Tibial nerve (tissue), 3 donors: ENCODE results near the gene WDR27.

Experiments used
- POLR2A ChIP-seq, 2 donors: fragments of 450-650 bp; IDR thresholded peaks; one replicate each; pipeline ENCODE4 v1.6.1; 2017; ENCODE audit warnings: antibody characterized with exemption in 2 of 2, mild to moderate bottlenecking in 2 of 2, moderate library complexity in 2 of 2
- TF ChIP-seq, protein P1 (sequence below), 5 experiments: fragments of 200-600 bp in 3 of 5; fragments of 450-650 bp in 2 of 5; sonication (generic) in 3 of 5; IDR thresholded peaks; one replicate each; pipeline ENCODE4 v1.5.1; 2016 to 2019; ENCODE audit warnings: antibody characterized with exemption in 5 of 5, mild to moderate bottlenecking in 3 of 5, moderate library complexity in 2 of 5

DNA sequence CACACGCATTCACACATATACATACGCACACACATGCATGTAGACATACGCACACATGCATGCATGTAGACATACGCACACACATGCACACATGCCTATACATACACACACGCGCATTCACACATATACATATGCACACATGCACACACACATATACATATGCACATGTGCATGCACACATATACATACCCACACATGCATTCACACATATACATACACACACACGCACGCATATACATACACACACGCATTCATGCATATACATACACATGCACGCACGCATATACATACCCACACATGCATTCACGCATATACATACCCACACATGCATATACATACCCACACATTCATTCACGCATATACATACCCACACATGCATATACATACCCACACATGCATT is 80.5 kb downstream of the WDR27 start:
- TF ChIP-seq, protein P1, sequence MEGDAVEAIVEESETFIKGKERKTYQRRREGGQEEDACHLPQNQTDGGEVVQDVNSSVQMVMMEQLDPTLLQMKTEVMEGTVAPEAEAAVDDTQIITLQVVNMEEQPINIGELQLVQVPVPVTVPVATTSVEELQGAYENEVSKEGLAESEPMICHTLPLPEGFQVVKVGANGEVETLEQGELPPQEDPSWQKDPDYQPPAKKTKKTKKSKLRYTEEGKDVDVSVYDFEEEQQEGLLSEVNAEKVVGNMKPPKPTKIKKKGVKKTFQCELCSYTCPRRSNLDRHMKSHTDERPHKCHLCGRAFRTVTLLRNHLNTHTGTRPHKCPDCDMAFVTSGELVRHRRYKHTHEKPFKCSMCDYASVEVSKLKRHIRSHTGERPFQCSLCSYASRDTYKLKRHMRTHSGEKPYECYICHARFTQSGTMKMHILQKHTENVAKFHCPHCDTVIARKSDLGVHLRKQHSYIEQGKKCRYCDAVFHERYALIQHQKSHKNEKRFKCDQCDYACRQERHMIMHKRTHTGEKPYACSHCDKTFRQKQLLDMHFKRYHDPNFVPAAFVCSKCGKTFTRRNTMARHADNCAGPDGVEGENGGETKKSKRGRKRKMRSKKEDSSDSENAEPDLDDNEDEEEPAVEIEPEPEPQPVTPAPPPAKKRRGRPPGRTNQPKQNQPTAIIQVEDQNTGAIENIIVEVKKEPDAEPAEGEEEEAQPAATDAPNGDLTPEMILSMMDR (IDR thresholded peaks at IDR 0.05), result no peak
- TF ChIP-seq POLR2A (IDR thresholded peaks at IDR 0.05), result no peak
